ENCODE data around the gene IL27RA. TPM values are rescaled to one million over a fixed set of nuclear protein-coding genes. Genes with fewer than 3 reads are reported as not detected.

IL27RA gene
- polyA plus RNA-seq, 2 of the 4 experiments (the other 2 are of a cell fraction) = 3.0 to 4.5 TPM

DNA sequence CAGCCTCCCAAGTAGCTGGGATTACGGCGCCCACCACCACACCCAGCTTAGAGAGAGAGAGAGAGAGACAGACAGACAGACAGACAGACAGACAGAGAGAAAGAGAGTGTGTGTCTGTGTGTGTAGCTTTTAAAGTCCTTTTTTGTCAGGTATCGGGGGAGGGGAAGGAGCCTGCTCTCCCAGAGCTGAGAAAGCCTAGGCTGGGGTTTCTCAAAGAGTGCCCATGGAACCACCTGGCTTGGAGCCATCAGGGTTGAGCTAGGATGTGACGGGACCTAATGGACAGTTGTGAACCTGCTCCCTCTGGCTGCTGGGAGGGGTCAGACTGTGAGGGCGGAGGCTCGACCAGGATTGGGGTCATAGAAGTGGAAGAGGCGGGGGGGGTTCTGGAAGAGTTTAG is 42.1 kb upstream of the IL27RA start:
- no peak overlapping the region for H3K4me3 ChIP-seq
- CTCF ChIA-PET = interaction anchor here (1.3 kb wide), 1 partner anchor 18 kb away, joined by 3 read pairs; no protein-coding TSS in a partner anchor
- no peaks in the 10 kb centered on the region for H3K9me3 ChIP-seq
- ATAC-seq (no peak), DNase-seq (ENCODE audit: low read depth in 1 of 2, low spot score in 1 of 2) (no peak), FAIRE-seq (no peak)
- H3K4me1 ChIP-seq = no peaks in the 10 kb centered on the region
- 100% methylated on average over 5 of the region's 7 CpGs for WGBS (ENCODE audit: missing lambda C conversion rate)
- POLR2A ChIA-PET = interaction anchor here (1.6 kb wide), 1 partner anchor 17 kb away, joined by 6 read pairs; the partner anchor contains the start of gene RFX1
- no peak overlapping the region for H3K27ac ChIP-seq
- no peak overlapping the region for H3K4me2 ChIP-seq
- TF ChIP-seq, protein P1, sequence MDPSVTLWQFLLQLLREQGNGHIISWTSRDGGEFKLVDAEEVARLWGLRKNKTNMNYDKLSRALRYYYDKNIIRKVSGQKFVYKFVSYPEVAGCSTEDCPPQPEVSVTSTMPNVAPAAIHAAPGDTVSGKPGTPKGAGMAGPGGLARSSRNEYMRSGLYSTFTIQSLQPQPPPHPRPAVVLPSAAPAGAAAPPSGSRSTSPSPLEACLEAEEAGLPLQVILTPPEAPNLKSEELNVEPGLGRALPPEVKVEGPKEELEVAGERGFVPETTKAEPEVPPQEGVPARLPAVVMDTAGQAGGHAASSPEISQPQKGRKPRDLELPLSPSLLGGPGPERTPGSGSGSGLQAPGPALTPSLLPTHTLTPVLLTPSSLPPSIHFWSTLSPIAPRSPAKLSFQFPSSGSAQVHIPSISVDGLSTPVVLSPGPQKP (IDR thresholded peaks at IDR 0.05; ENCODE audit: low read depth, low read length) = no peak
- TF ChIP-seq JUN (IDR thresholded peaks at IDR 0.05) (no peak), POLR2AphosphoS2 (conservative IDR thresholded peaks at IDR 0.05; ENCODE audit: low read length) (no peak), RFX5 (IDR thresholded peaks at IDR 0.05) (no peak), RARB (CRISPR knock-in tag; IDR thresholded peaks at IDR 0.05) (no peak), HEYL (CRISPR knock-in tag; IDR thresholded peaks at IDR 0.05) (no peak), POLR2A (IDR thresholded peaks at IDR 0.05; ENCODE audit: low read length) (no peak), EHMT2 (IDR thresholded peaks at IDR 0.05; ENCODE audit: low read depth) (no peak), NFE2L2 (conservative IDR thresholded peaks at IDR 0.05; ENCODE audit: low read length) (no peak), HOXB13 (CRISPR knock-in tag; IDR thresholded peaks at IDR 0.05; ENCODE audit: low read depth) (no peak), JUNB (IDR thresholded peaks at IDR 0.05) (no peak)
- TF ChIP-seq, protein P2, sequence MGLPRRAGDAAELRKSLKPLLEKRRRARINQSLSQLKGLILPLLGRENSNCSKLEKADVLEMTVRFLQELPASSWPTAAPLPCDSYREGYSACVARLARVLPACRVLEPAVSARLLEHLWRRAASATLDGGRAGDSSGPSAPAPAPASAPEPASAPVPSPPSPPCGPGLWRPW (IDR thresholded peaks at IDR 0.05) = no peak
- TF ChIP-seq, protein P3, sequence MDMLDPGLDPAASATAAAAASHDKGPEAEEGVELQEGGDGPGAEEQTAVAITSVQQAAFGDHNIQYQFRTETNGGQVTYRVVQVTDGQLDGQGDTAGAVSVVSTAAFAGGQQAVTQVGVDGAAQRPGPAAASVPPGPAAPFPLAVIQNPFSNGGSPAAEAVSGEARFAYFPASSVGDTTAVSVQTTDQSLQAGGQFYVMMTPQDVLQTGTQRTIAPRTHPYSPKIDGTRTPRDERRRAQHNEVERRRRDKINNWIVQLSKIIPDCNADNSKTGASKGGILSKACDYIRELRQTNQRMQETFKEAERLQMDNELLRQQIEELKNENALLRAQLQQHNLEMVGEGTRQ (IDR thresholded peaks at IDR 0.05) = no peak
- TF ChIP-seq, protein P4, sequence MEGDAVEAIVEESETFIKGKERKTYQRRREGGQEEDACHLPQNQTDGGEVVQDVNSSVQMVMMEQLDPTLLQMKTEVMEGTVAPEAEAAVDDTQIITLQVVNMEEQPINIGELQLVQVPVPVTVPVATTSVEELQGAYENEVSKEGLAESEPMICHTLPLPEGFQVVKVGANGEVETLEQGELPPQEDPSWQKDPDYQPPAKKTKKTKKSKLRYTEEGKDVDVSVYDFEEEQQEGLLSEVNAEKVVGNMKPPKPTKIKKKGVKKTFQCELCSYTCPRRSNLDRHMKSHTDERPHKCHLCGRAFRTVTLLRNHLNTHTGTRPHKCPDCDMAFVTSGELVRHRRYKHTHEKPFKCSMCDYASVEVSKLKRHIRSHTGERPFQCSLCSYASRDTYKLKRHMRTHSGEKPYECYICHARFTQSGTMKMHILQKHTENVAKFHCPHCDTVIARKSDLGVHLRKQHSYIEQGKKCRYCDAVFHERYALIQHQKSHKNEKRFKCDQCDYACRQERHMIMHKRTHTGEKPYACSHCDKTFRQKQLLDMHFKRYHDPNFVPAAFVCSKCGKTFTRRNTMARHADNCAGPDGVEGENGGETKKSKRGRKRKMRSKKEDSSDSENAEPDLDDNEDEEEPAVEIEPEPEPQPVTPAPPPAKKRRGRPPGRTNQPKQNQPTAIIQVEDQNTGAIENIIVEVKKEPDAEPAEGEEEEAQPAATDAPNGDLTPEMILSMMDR (IDR thresholded peaks at IDR 0.05) = no peak

DNA sequence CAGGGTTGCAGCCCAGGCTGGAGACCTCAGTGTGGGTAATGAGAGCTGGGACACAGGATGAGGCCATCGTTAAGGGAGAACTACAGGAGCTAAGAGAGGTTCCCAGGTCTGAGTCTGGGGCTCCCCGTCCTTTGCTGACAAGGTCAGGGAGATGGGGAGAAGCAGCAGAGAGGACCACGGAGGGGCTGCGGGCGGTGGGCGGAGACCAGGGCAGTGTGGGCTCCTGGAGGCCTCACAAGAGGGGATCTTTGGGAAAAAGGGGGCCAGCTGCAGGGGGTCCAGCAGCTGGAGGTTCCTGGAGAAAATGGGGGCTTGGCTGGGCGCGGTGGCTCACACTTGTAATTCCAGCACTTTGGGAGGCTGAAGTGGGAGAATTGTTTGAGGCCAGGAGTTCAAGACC is 41.5 kb upstream of the IL27RA start:
- Histone ChIP-seq H3K9me3 (no peaks in the 10 kb centered on the region), H3K4me3 (no peak overlapping the region), H3K4me1 (no peaks in the 10 kb centered on the region), H3K4me2 (no peak overlapping the region), H3K27ac (no peak overlapping the region)
- 97% methylated on average over 8 of the region's 8 CpGs for WGBS (ENCODE audit: missing lambda C conversion rate)
- POLR2A ChIA-PET = interaction anchor here (1.6 kb wide), 1 partner anchor 17 kb away, joined by 6 read pairs; the partner anchor contains the start of gene RFX1
- FAIRE-seq = no peak
- no peak for ATAC-seq
- CTCF ChIA-PET = interaction anchor here (1.3 kb wide), 1 partner anchor 18 kb away, joined by 3 read pairs; no protein-coding TSS in a partner anchor
- no peak for TF ChIP-seq ESRRA (IDR thresholded peaks at IDR 0.05; ENCODE audit: borderline replicate concordance, low read length)
- no peak for DNase-seq (ENCODE audit: low read depth in 1 of 2, low spot score in 1 of 2)

GRCh38 chr19:13992025-13992424 is 39.5 kb upstream of the IL27RA start:
- ChIA-PET POLR2A (no interaction called here), CTCF (no interaction called here)
- Histone ChIP-seq H3K27ac (no peak overlapping the region), H3K4me3 (no peak overlapping the region), H3K4me2 (no peak overlapping the region), H3K9me3 (no peaks in the 10 kb centered on the region), H3K4me1 (no peaks in the 10 kb centered on the region)
- DNase-seq (ENCODE audit: low read depth in 1 of 2, low spot score in 1 of 2) (no peak), FAIRE-seq (no peak), ATAC-seq (no peak)
- TF ChIP-seq PBX3 (IDR thresholded peaks at IDR 0.05) = no peak
- TF ChIP-seq JUN (IDR thresholded peaks at IDR 0.05) = no peak
- TF ChIP-seq TFCP2L1 (CRISPR knock-in tag; IDR thresholded peaks at IDR 0.05) = no peak
- WGBS (ENCODE audit: missing lambda C conversion rate) = 91% methylated on average over 6 of the region's 7 CpGs

All from A549 (cell line).